ENCODE measurements around the gene PLOD3.
A peak's percentile ranks its signal among the peaks of the same experiment; 100 is the strongest.

Gene PLOD3

GRCh38 chr7:101179117-101179516, 38.3 kb downstream of the PLOD3 start:
- no peak for DNase-seq

GRCh38 chr7:101177644-101178043, 39.7 kb downstream of the PLOD3 start:
- DNase-seq = no peak

GRCh38 chr7:101175664-101176063, 41.7 kb downstream of the PLOD3 start:
- DNase-seq = no peak

GRCh38 chr7:101174322-101174854, 43.0 kb downstream of the PLOD3 start:
- no peak for DNase-seq

- DNase-seq = no peak
Observed at GRCh38 chr7:101173752-101174244, 43.6 kb downstream of the PLOD3 start.

GRCh38 chr7:101172854-101173751, 44.3 kb downstream of the PLOD3 start:
- no peak for DNase-seq

GRCh38 chr7:101172005-101172853, 45.2 kb downstream of the PLOD3 start:
- DNase-seq = peak; percentile 43

- no peak for DNase-seq
Observed at GRCh38 chr7:101171442-101171837, 45.9 kb downstream of the PLOD3 start.

GRCh38 chr7:101170617-101171441, 46.6 kb downstream of the PLOD3 start:
- no peak for DNase-seq

- no peak for DNase-seq
Observed at GRCh38 chr7:101169838-101170551, 47.4 kb downstream of the PLOD3 start.

GRCh38 chr7:101169110-101169837, 48.1 kb downstream of the PLOD3 start:
- no peak for DNase-seq

GRCh38 chr7:101168412-101169049, 48.9 kb downstream of the PLOD3 start:
- no peak for DNase-seq

GRCh38 chr7:101167645-101168411, 49.6 kb downstream of the PLOD3 start:
- no peak for DNase-seq

- no peak for DNase-seq
Observed at GRCh38 chr7:101166909-101167644, 50.3 kb downstream of the PLOD3 start.

GRCh38 chr7:101166648-101166908, 50.8 kb downstream of the PLOD3 start:
- no peak for DNase-seq

GRCh38 chr7:101165958-101166647, 51.3 kb downstream of the PLOD3 start:
- DNase-seq = no peak

- peak; percentile 82 for DNase-seq
Observed at GRCh38 chr7:101165075-101165957, 52.1 kb downstream of the PLOD3 start, which contains the start of gene VGF. Gene VGF (minus strand): TSS chr7:101165569. CDS start chr7:101164843, 726 bp downstream.

Data from NCI-H510A (cell line).